HG02610 (cell line): Measurements from ENCODE around the gene PTOV1.

ENCODE experiments used
- ATAC-seq: cut with Tn5 transposase; IDR thresholded peaks from one replicate; pipeline ENCODE4 v1.9.1; 2021; ENCODE audit warnings: mild to moderate bottlenecking, moderate library complexity; ENCODE audit not compliant: unreplicated experiment

The PTOV1 gene

GRCh38 chr19:49850487-49851342, at the start of gene PTOV1:
PTOV1 (plus strand) TSS chr19:49851159.
- peak; percentile 55 for ATAC-seq

- no peak for ATAC-seq
Measured at GRCh38 chr19:49801401-49801888, 49.5 kb upstream of the PTOV1 start.

- no peak for ATAC-seq
Measured at GRCh38 chr19:49801966-49802661, 48.8 kb upstream of the PTOV1 start.

GRCh38 chr19:49802836-49803528, 48.0 kb upstream of the PTOV1 start:
- ATAC-seq = no peak

GRCh38 chr19:49803529-49803856, 47.5 kb upstream of the PTOV1 start:
- ATAC-seq = no peak

GRCh38 chr19:49805822-49806619, 44.9 kb upstream of the PTOV1 start:
- no peak for ATAC-seq

GRCh38 chr19:49806620-49806959, 44.4 kb upstream of the PTOV1 start:
- no peak for ATAC-seq

- no peak for ATAC-seq
Measured at GRCh38 chr19:49807058-49807903, 43.7 kb upstream of the PTOV1 start.

GRCh38 chr19:49807904-49808675, 42.9 kb upstream of the PTOV1 start:
- ATAC-seq = no peak

GRCh38 chr19:49808711-49809159, 42.2 kb upstream of the PTOV1 start:
- ATAC-seq = no peak

GRCh38 chr19:49809160-49809940, 41.6 kb upstream of the PTOV1 start:
- ATAC-seq = no peak

- ATAC-seq = no peak
Measured at GRCh38 chr19:49809941-49810389, 41.0 kb upstream of the PTOV1 start.

GRCh38 chr19:49811328-49811727, 39.6 kb upstream of the PTOV1 start:
- no peak for ATAC-seq

- ATAC-seq = no peak
Measured at GRCh38 chr19:49812452-49812996, 38.4 kb upstream of the PTOV1 start.

- peak; percentile 54 for ATAC-seq
Measured at GRCh38 chr19:49812997-49813861, 37.7 kb upstream of the PTOV1 start, which contains the start of gene FUZ. FUZ (minus strand) TSS chr19:49813292; CDS start chr19:49813106, 186 bp downstream.

- no peak for ATAC-seq
Measured at GRCh38 chr19:49814010-49814409, 36.9 kb upstream of the PTOV1 start.

GRCh38 chr19:49816590-49816989, 34.4 kb upstream of the PTOV1 start:
- ATAC-seq = no peak
